NB4 (cell line): ENCODE measurements around the gene TSPAN6.

Source experiments
- MYC ChIP-seq: IDR thresholded peaks from 2 replicates; pipeline ENCODE4 v1.6.1; 2011; ENCODE audit warnings: low read depth, low read length
- POLR2A ChIP-seq: IDR thresholded peaks from 2 replicates; pipeline ENCODE4 v1.6.1; 2011; ENCODE audit warnings: mild to moderate bottlenecking; ENCODE audit not compliant: insufficient read length; ENCODE audit errors: extremely low read depth
- TF ChIP-seq, protein P1 (sequence below): IDR thresholded peaks from one replicate; pipeline ENCODE4 v1.5.1; 2012; ENCODE audit warnings: low read depth, low read length
- TF ChIP-seq, protein P2 (sequence below): IDR thresholded peaks from 2 replicates; pipeline ENCODE4 v1.6.1; 2011; ENCODE audit warnings: low read depth, low read length

DNA sequence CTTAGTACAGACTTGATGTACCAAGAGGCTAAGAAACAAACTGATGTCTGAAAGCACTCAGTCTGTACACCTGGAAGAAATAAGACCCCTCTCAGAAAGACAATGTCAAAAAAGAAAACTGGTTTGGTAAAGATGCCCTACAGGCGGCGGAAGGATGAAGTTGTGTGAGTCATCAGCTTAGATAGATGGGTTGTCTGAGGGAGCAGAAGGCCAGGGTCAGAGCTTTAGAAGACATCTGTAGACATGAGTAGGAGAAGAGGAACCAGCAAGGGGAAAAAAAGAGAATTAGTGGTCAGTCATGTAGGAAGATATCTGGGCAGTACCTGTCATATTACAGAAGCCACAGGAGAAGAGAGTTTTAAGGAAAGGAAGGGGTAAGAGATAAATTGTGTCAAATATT is 15.7 kb upstream of the TSPAN6 start:
- TF ChIP-seq, protein P1, sequence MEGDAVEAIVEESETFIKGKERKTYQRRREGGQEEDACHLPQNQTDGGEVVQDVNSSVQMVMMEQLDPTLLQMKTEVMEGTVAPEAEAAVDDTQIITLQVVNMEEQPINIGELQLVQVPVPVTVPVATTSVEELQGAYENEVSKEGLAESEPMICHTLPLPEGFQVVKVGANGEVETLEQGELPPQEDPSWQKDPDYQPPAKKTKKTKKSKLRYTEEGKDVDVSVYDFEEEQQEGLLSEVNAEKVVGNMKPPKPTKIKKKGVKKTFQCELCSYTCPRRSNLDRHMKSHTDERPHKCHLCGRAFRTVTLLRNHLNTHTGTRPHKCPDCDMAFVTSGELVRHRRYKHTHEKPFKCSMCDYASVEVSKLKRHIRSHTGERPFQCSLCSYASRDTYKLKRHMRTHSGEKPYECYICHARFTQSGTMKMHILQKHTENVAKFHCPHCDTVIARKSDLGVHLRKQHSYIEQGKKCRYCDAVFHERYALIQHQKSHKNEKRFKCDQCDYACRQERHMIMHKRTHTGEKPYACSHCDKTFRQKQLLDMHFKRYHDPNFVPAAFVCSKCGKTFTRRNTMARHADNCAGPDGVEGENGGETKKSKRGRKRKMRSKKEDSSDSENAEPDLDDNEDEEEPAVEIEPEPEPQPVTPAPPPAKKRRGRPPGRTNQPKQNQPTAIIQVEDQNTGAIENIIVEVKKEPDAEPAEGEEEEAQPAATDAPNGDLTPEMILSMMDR, result no peak
- TF ChIP-seq POLR2A (no peak), MYC (no peak)
- TF ChIP-seq, protein P2, sequence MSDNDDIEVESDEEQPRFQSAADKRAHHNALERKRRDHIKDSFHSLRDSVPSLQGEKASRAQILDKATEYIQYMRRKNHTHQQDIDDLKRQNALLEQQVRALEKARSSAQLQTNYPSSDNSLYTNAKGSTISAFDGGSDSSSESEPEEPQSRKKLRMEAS, result no peak
